RPMI8226 (cell line): ENCODE measurements around the gene PLIN4.

ENCODE experiments used
- DNase-seq: peaks from one replicate; pipeline ENCODE4 v3.0.0-alpha.2; 2015

Gene PLIN4

GRCh38 chr19:4453232-4454179 lies 64.8 kb downstream of the PLIN4 start:
- DNase-seq, result no peak

GRCh38 chr19:4452230-4452990 lies 65.9 kb downstream of the PLIN4 start:
- no peak for DNase-seq
